ENCODE results near the gene ACAD10. TPM values are rescaled to one million over a fixed set of nuclear protein-coding genes. Genes with fewer than 3 reads are reported as not detected.

Gene ACAD10
- total and polyA plus RNA-seq, 2 of the 13 experiments (the other 11 are each of a cell fraction or from before 2014, with no cell fraction given) = 15.2 to 16.3 TPM

GRCh38 chr12:111773801-111774551 is 88.1 kb downstream of the ACAD10 start (continued):
- TF ChIP-seq NR3C1 (CRISPR knock-in tag; IDR thresholded peaks at IDR 0.05) = no peak
- TF ChIP-seq HNRNPK (IDR thresholded peaks at IDR 0.05; ENCODE audit: low read depth, low read length, poor library complexity, severe bottlenecking) = no peak
- TF ChIP-seq IKZF4 (CRISPR knock-in tag; IDR thresholded peaks at IDR 0.05; ENCODE audit: borderline replicate concordance, low read depth, not compliant biosample characterization) = peak; percentile 38
- TF ChIP-seq AHR (CRISPR knock-in tag; IDR thresholded peaks at IDR 0.05) = no peak
- TF ChIP-seq ZNF572 (CRISPR knock-in tag; IDR thresholded peaks at IDR 0.05) = no peak
- TF ChIP-seq CSRNP2 (CRISPR knock-in tag; conservative IDR thresholded peaks at IDR 0.05; ENCODE audit: low read depth) = no peak
- TF ChIP-seq LBX2 (CRISPR knock-in tag; IDR thresholded peaks at IDR 0.05; ENCODE audit: borderline replicate concordance) = no peak
- no peak for TF ChIP-seq ZNF816 (CRISPR knock-in tag; IDR thresholded peaks at IDR 0.05; ENCODE audit: borderline replicate concordance)
- TF ChIP-seq ZNF83 (CRISPR knock-in tag; IDR thresholded peaks at IDR 0.05; ENCODE audit: borderline replicate concordance) = no peak
- TF ChIP-seq ZNF232 (CRISPR knock-in tag; IDR thresholded peaks at IDR 0.05; ENCODE audit: borderline replicate concordance) = no peak
- TF ChIP-seq ZSCAN5A (CRISPR knock-in tag; IDR thresholded peaks at IDR 0.05; ENCODE audit: borderline replicate concordance) = no peak
- TF ChIP-seq FOXO1 (CRISPR knock-in tag; IDR thresholded peaks at IDR 0.05) = peak; percentile 16; the same call in 1 of the 2 replicates
- TF ChIP-seq ZNF7 (CRISPR knock-in tag; IDR thresholded peaks at IDR 0.05) = no peak
- TF ChIP-seq SIX4 (CRISPR knock-in tag; IDR thresholded peaks at IDR 0.05) = 0 out of 2 replicates have a peak, but pooled peaks have one; percentile 46
- TF ChIP-seq ZNF703 (CRISPR knock-in tag; IDR thresholded peaks at IDR 0.05; ENCODE audit: borderline replicate concordance) = no peak
- no peak for TF ChIP-seq JUN (CRISPR knock-in tag; IDR thresholded peaks at IDR 0.05)
- TF ChIP-seq ZNF501 (CRISPR knock-in tag; IDR thresholded peaks at IDR 0.05) = no peak
- TF ChIP-seq CEBPG (CRISPR knock-in tag; IDR thresholded peaks at IDR 0.05) = peak; percentile 54
- no peak for TF ChIP-seq ATM (IDR thresholded peaks at IDR 0.05; ENCODE audit: borderline replicate concordance)
- TF ChIP-seq ZNF672 (CRISPR knock-in tag; IDR thresholded peaks at IDR 0.05) = no peak
- peak; percentile 39; the same call in 1 of the 2 replicates for TF ChIP-seq FOXK2 (IDR thresholded peaks at IDR 0.05)
- peak; percentile 83 for TF ChIP-seq SKI (IDR thresholded peaks at IDR 0.05; ENCODE audit: partially characterized antibody)
- TF ChIP-seq ZNF326 (CRISPR knock-in tag; IDR thresholded peaks at IDR 0.05; ENCODE audit: borderline replicate concordance) = no peak
- TF ChIP-seq ZNF580 (CRISPR knock-in tag; IDR thresholded peaks at IDR 0.05; ENCODE audit: borderline replicate concordance, low read depth) = no peak
- TF ChIP-seq TOPORS (CRISPR knock-in tag; IDR thresholded peaks at IDR 0.05) = no peak
- no peak for TF ChIP-seq REXO4 (CRISPR knock-in tag; IDR thresholded peaks at IDR 0.05; ENCODE audit: borderline replicate concordance)
- no peak; the same call in 1 of the 2 replicates for TF ChIP-seq ZNF639 (CRISPR knock-in tag; conservative IDR thresholded peaks at IDR 0.05)

All from HepG2 (cell line).